HG02610 (cell line): ENCODE measurements around the gene ELP5.
A peak's percentile ranks its signal among the peaks of the same experiment; 100 is the strongest.

Experiments
- ATAC-seq: cut with Tn5 transposase; IDR thresholded peaks from one replicate; pipeline ENCODE4 v1.9.1; 2021; ENCODE audit warnings: mild to moderate bottlenecking, moderate library complexity; ENCODE audit not compliant: unreplicated experiment

Gene ELP5

GRCh38 chr17:7251661-7252175 lies 297 bp upstream of the ELP5 start, which contains the start of gene CTDNEP1:
Gene CTDNEP1 (minus strand): TSS chr17:7251734. CDS start chr17:7251296, 438 bp downstream.
- peak; percentile 83 for ATAC-seq

- no peak for ATAC-seq
Measured at GRCh38 chr17:7253082-7253481, 1.1 kb downstream of the ELP5 start.

DNA sequence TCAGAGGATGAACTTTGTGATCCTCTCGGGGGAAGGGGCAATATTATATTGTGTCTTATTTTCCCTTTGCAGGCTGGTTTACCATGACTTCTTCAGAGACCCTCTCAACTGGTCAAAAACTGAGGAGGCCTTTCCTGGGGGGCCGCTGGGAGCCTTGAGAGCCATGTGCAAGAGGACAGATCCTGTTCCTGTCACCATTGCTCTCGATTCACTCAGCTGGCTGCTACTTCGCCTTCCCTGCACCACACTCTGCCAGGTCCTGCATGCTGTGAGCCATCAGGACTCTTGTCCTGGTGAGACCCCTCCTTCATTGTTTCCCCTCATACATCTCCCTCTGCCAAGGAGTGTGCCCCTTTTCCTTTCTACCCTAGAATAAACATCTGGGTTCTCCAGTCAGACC lies 2.5 kb downstream of the ELP5 start:
- ATAC-seq: no peak

DNA sequence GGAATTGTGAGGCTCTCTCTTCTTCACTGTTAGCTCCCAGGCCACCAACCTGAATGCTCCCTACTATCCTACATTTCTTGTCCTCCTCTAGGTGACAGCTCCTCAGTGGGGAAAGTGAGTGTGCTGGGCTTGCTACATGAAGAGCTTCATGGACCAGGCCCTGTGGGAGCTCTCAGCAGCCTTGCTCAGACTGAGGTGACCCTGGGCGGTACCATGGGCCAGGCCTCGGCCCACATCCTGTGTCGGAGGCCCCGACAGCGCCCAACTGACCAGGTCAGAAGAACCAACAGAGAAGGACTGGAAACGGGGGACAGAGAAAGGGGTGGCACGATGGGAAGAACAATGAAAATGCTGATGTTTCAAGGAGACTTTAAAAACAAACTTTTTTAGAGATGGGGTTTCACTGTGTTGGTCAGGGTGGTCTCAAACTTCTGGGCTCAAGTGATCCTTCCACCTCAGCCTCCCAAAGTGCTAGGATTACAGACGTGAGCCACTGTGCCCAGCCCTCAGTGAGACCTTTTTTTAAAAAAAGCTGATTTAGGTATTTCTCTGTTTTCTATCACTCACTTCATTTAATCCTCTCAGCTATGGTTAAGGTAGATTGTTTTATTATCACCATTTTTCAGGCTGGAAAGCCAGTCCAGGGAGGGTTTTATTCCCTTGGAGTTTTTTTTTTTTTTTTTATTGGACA lies 4.9 kb downstream of the ELP5 start:
- ATAC-seq: no peak

- ATAC-seq: no peak
Measured at GRCh38 chr17:7258731-7259554, 6.9 kb downstream of the ELP5 start.

DNA sequence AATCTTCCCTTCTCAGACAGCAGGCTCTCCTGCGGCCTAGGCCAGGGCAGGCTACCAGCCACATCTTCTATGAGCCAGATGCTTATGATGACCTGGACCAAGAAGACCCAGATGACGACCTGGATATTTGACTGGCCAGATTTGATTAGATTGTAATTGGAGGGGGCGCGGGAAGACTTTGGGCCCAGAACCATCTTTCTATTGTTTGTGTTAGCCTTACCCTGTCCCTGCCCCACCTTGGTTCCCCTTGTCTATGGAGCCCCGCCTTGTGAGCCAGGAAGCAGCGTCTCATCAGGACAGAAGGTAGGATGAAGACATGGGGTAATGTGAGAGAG lies 7.5 kb downstream of the ELP5 start:
- ATAC-seq: no peak

DNA sequence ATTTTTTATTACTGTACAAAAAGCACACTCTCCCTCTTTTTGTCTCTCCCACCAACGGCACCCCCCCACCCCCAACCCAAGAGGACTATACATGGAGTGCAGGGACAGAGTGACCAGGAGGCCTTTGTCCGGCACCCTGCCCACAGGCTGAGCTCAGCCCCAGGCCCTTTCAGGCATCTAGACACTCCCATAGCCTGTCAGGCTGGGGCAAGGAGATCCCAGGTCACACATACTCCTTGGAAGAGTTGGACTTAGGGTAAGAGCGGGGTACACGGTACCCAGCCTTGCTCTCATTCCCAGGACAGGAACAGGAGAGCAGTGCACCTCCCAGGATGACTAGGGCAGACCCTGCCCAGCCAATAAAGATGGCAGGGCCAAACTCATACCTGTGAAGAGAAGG lies 8.1 kb downstream of the ELP5 start:
- no peak for ATAC-seq

- ATAC-seq: no peak
Measured at GRCh38 chr17:7260651-7261378, 8.8 kb downstream of the ELP5 start.

GRCh38 chr17:7261379-7262191 lies 9.6 kb downstream of the ELP5 start:
- ATAC-seq: no peak

DNA sequence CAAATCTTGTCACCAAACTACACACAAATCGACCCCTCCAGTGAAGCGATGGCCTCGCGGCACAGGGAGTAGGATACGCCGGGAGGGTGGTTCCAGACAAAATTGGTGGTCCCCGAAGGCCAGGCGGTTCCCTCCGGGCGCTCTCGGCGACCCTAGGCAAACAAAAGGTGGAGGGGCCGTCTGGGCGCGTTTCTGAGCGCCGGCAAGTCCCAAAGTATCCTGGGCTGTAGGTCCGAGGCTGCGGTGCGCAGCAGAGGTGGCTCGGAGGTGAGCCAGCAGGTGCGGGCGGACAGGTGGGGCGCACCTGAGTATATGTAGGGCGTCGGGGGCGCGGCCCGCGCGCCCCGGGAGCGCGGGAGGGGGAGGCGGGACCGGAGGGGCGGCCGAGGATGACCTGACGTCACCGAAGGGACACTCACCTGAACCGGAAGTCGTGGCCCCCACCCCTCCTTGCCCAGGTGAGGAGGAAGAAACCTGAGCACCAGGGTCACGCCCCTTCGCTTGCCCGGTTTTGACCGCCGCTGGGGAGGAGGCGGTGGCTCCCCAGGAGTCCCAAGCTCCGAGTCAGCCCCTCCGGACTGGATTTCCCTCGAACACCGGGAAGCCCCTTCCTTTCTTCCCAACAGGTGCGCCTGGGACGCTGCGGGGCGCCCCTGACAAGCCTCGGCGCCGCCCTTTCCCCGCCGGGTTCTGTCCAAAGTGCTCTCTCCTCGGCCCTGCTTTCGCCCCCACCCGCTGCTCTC lies 10.3 kb downstream of the ELP5 start, which contains the start of gene CLDN7:
TSS of gene CLDN7 (minus strand) at position 287 of the 743 bp plus-strand sequence. CDS start 435 bp downstream, outside the sequence.
- no peak for ATAC-seq

- ATAC-seq: no peak
Measured at GRCh38 chr17:7262935-7263800, 11.2 kb downstream of the ELP5 start.

GRCh38 chr17:7263801-7264078 lies 11.7 kb downstream of the ELP5 start:
- no peak for ATAC-seq

DNA sequence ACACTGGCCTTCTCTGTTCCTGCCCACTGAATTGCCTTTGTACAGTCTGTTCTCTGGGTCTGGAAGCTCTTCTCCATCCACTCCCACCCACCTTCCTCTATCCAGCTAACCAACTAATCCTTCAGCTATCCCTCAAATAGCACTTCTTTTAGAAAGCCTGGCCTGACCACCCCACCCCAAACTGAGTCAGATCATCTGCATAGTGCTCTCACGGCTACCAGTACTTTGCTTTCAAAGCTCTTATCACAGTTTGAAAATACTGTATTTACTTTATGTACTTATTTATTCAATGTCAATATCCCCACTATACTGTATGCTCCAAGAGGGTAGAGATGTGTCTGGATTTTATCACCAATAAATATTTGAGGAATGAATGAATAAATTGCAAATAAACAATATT lies 14.8 kb downstream of the ELP5 start:
- ATAC-seq: no peak

- no peak for ATAC-seq
Measured at GRCh38 chr17:7279448-7279847, 27.4 kb downstream of the ELP5 start.

- peak; percentile 52 for ATAC-seq
Measured at GRCh38 chr17:7280519-7281073, 28.6 kb downstream of the ELP5 start.

- ATAC-seq: no peak
Measured at GRCh38 chr17:7281074-7281952, 29.3 kb downstream of the ELP5 start, which contains the start of gene SLC2A4. Gene SLC2A4 (plus strand): TSS chr17:7281718. CDS start chr17:7281935, 217 bp downstream.

DNA sequence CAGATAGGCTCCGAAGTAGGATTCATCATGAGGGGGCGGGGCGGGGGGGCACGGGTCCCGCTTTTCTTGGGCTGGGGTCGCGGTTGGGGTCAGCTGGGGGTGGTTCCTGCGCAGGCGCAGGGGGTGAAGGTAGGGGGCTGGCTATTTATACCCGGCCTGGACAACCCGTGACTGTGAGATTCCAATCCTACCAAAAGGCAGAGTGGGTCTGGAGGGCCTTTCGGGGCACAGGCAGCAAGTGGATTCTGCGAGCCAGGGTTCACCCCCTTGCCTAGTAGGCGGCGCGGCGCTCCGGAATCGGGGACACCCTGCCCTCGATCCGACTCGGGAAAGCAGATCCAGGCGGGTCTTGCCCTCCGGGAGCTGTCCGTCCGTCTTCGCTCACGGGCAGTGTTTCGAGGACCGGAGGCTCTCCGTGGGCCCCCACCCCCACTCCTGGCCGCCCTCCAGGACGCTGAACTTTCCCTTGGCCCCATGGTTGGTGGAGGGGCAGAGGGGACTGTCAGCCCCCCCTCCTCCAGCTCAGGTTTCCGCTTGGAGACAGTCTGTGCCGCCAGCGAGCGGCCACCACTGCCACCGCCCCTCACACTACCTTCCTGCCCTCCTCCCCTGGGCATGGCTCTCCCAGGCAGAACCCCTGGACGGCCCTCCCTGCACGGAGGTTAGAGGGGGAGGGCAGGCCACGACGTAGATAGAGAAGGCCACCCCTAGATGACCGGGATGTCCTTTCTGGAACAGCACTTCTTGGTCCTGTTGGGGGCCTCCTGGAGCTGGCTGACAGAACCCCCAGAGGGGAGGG lies 30.1 kb downstream of the ELP5 start:
- ATAC-seq: no peak
